ENCODE measurements around the gene ZNF385D. TPM values are rescaled to one million over a fixed set of nuclear protein-coding genes. Genes with fewer than 3 reads are reported as not detected.

ZNF385D gene
- total RNA-seq, 1 donor from 2014 or later = 1.2 TPM

DNA sequence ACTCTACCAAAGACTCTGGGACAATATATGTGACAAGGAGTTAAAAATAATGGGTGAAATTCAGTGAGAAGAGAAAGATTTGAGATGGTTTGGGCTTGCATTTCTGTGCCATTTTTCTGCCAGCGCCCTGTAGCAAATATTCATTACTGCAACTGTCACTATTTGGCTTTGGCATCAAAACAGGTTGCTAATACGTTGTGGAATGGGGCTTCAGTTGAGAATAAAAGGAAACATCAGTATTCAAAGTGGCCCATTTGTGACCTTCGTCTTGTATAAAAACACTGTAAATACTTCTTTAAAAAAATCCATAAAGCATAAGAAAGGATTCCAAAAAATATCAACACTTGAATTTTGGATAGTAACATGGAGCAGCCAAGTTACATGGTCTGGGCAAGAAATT is 309.2 kb downstream of the ZNF385D start:
- Mint-ChIP-seq H3K9me3 (ENCODE audit: low read depth) (no peaks in the 10 kb centered on the region), H3K36me3 (ENCODE audit: low read depth) (no peaks in the 10 kb centered on the region), H3K27me3 (ENCODE audit: low read depth) (no peaks in the 10 kb centered on the region), H3K4me3 (ENCODE audit: unreplicated experiment) (no peak overlapping the region), H3K4me1 (ENCODE audit: low read depth) (peaks cover 7% of the 10 kb centered on the region), H3K27ac (ENCODE audit: unreplicated experiment) (no peak overlapping the region)
- DNase-seq (ENCODE audit: low spot score) = no peak
- TF ChIP-seq, protein P1, sequence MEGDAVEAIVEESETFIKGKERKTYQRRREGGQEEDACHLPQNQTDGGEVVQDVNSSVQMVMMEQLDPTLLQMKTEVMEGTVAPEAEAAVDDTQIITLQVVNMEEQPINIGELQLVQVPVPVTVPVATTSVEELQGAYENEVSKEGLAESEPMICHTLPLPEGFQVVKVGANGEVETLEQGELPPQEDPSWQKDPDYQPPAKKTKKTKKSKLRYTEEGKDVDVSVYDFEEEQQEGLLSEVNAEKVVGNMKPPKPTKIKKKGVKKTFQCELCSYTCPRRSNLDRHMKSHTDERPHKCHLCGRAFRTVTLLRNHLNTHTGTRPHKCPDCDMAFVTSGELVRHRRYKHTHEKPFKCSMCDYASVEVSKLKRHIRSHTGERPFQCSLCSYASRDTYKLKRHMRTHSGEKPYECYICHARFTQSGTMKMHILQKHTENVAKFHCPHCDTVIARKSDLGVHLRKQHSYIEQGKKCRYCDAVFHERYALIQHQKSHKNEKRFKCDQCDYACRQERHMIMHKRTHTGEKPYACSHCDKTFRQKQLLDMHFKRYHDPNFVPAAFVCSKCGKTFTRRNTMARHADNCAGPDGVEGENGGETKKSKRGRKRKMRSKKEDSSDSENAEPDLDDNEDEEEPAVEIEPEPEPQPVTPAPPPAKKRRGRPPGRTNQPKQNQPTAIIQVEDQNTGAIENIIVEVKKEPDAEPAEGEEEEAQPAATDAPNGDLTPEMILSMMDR (IDR thresholded peaks at IDR 0.05) = no peak

DNA sequence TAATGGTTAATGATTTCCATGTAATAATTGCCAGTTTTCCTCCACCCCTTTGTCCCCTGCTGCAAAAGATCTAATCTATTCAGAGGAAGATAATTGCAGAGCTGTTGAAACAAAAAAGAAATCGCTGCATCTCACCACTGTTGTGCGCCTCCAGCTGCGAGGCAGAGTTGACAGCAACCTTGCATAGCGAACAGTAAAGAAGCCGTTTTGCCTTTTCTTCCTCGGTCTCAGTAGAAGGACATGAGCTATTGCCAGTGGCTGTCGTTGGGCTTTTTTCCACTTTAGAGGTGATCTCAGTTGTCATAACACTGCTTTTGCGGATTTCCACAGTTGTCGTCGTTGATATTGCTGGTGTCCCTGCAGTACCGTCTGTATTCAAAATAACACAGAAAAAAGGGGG is 314.2 kb downstream of the ZNF385D start:
- peaks cover 17% of the 10 kb centered on the region for H3K4me1 Mint-ChIP-seq (ENCODE audit: low read depth)
- H3K4me3 Mint-ChIP-seq (ENCODE audit: unreplicated experiment) = no peak overlapping the region
- no peaks in the 10 kb centered on the region for H3K9me3 Mint-ChIP-seq (ENCODE audit: low read depth)
- no peaks in the 10 kb centered on the region for H3K27me3 Mint-ChIP-seq (ENCODE audit: low read depth)
- no peak for DNase-seq (ENCODE audit: low spot score)
- TF ChIP-seq, protein P1 (IDR thresholded peaks at IDR 0.05) = no peak
- no peak overlapping the region for H3K27ac Mint-ChIP-seq (ENCODE audit: unreplicated experiment)
- no peaks in the 10 kb centered on the region for H3K36me3 Mint-ChIP-seq (ENCODE audit: low read depth)

DNA sequence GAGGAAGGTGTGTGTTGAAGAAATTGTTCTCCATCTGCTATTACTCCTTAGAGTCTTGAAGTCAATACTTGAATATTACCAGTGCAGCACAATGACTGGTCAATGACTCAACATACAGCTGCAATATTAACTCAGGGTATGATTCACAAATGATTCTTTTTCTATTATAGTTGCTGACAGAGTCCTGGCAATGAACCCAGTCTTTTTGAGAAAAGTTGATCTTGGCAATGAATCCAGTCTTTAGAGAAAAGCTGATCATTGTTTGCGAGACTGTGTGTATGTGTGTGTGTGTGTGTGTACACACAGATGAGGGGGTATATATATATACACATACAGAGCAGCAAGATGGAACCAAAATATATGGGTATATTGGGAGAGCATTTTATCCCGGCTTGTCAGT is 315.1 kb downstream of the ZNF385D start:
- TF ChIP-seq, protein P1 (IDR thresholded peaks at IDR 0.05) = no peak
- no peaks in the 10 kb centered on the region for H3K9me3 Mint-ChIP-seq (ENCODE audit: low read depth)
- no peak overlapping the region for H3K4me3 Mint-ChIP-seq (ENCODE audit: unreplicated experiment)
- no peaks in the 10 kb centered on the region for H3K36me3 Mint-ChIP-seq (ENCODE audit: low read depth)
- H3K4me1 Mint-ChIP-seq (ENCODE audit: low read depth) = peaks cover 17% of the 10 kb centered on the region
- DNase-seq (ENCODE audit: low spot score) = no peak
- no peak overlapping the region for H3K27ac Mint-ChIP-seq (ENCODE audit: unreplicated experiment)
- no peaks in the 10 kb centered on the region for H3K27me3 Mint-ChIP-seq (ENCODE audit: low read depth)

DNA sequence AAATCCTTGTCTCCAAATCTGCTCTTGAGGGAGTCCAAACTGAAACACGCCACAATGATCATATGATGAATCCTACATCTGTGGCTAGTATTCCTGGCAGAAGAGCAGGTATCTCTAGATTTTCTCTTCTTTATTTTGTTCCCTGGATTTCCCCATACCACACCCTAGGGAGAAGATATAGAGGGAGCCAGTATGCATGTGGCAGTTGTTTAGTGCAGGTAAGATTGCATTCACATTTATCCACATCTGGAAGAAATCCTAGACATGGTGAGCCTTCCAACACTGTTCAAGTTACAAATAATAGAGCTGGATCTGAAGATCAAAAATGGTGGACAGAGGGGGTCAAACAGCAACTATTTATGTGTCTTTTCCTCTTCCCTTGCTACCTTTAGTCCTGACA is 316.7 kb downstream of the ZNF385D start:
- no peak for DNase-seq (ENCODE audit: low spot score)
- no peaks in the 10 kb centered on the region for H3K36me3 Mint-ChIP-seq (ENCODE audit: low read depth)
- H3K27ac Mint-ChIP-seq (ENCODE audit: unreplicated experiment) = no peak overlapping the region
- H3K27me3 Mint-ChIP-seq (ENCODE audit: low read depth) = peaks cover 2% of the 10 kb centered on the region
- peaks cover 10% of the 10 kb centered on the region for H3K4me1 Mint-ChIP-seq (ENCODE audit: low read depth)
- H3K4me3 Mint-ChIP-seq (ENCODE audit: unreplicated experiment) = no peak overlapping the region
- no peaks in the 10 kb centered on the region for H3K9me3 Mint-ChIP-seq (ENCODE audit: low read depth)
- TF ChIP-seq, protein P1 (IDR thresholded peaks at IDR 0.05) = no peak

DNA sequence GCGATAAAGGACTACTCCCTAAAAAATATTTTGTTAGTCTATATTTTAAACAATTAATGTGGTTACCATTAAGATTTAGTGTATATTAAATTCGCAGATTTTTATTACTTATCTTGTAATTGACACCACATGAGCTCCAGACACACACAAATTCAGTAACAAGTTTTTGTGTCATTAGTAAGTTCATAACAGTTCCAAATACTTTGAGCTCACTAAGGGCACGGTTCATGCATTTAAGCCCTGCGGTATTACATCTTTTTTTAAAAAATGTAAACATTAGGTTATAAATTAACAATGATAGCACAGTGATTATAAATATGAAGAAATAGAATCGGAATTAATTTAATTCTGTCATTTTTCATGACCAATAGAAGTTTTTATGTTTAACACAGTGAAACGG is 317.3 kb downstream of the ZNF385D start:
- no peak overlapping the region for H3K27ac Mint-ChIP-seq (ENCODE audit: unreplicated experiment)
- peaks cover 2% of the 10 kb centered on the region for H3K27me3 Mint-ChIP-seq (ENCODE audit: low read depth)
- no peak overlapping the region for H3K4me3 Mint-ChIP-seq (ENCODE audit: unreplicated experiment)
- no peaks in the 10 kb centered on the region for H3K36me3 Mint-ChIP-seq (ENCODE audit: low read depth)
- DNase-seq (ENCODE audit: low spot score) = no peak
- no peaks in the 10 kb centered on the region for H3K9me3 Mint-ChIP-seq (ENCODE audit: low read depth)
- TF ChIP-seq, protein P1 (IDR thresholded peaks at IDR 0.05) = no peak
- H3K4me1 Mint-ChIP-seq (ENCODE audit: low read depth) = peaks cover 10% of the 10 kb centered on the region

Measured in chondrocyte (in vitro differentiated cells).